OCI-LY3 (cell line): ENCODE results near the gene DNAJB8.

Experiments
- EZH2phosphoT487 ChIP-seq: fragments of 200-600 bp; shearing (Covaris generic); IDR thresholded peaks from 2 replicates; pipeline ENCODE4 v1.6.1; 2018; ENCODE audit warnings: antibody characterized with exemption, mixed run types, low read depth
- TF ChIP-seq, protein P1 (sequence below): fragments of 200-600, 300-600 bp; sonication (generic); IDR thresholded peaks from 2 replicates; pipeline ENCODE4 v1.5.1; 2014; ENCODE audit warnings: antibody characterized with exemption, low read length, low read depth

DNA sequence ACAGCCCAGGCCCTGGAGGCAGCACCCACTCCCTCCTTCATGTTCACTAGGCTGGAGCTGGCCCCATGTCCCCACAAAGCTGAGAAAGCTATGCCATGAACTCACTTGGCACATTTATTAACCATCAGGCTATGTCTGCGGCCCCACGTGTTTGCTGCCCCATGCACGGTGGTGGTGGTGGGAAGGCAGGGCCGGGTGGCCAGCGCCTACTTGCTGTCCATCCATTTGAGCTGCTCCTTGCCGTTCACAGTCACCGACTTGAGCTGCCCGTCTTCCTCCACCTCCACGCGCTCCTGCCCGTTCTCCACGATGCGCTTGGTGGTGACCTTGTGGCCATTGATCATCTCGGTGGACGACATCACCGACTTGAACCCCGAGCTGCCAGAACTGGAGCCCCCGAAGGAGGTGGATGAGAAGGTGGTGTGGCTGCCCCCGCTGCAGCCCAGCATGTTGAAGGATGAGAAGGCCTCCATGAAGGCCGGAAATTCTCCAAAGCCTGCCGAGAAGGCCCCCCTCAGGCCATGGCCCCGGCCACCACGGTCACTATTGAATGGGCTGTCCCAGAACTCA is 4.3 kb downstream of the DNAJB8 start:
- TF ChIP-seq, protein P1, sequence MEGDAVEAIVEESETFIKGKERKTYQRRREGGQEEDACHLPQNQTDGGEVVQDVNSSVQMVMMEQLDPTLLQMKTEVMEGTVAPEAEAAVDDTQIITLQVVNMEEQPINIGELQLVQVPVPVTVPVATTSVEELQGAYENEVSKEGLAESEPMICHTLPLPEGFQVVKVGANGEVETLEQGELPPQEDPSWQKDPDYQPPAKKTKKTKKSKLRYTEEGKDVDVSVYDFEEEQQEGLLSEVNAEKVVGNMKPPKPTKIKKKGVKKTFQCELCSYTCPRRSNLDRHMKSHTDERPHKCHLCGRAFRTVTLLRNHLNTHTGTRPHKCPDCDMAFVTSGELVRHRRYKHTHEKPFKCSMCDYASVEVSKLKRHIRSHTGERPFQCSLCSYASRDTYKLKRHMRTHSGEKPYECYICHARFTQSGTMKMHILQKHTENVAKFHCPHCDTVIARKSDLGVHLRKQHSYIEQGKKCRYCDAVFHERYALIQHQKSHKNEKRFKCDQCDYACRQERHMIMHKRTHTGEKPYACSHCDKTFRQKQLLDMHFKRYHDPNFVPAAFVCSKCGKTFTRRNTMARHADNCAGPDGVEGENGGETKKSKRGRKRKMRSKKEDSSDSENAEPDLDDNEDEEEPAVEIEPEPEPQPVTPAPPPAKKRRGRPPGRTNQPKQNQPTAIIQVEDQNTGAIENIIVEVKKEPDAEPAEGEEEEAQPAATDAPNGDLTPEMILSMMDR: no peak
- no peak for TF ChIP-seq EZH2phosphoT487
